Stimulated activated CD8-positive, alpha-beta memory T cell treated with anti-CD3 and anti-CD28 coated beads, Interleukin-4, amount 100 ng/mL, for 1 hour (primary cell): ENCODE data around the gene WDR7.

Experiments used
- DNase-seq, 2 donors: peaks; one replicate each; pipeline ENCODE4 v3.0.0-alpha.2; 2020; ENCODE audit warnings: low read depth in 2 of 2, low spot score in 1 of 2

The WDR7 gene

GRCh38 chr18:57073501-57074187 lies 422.5 kb downstream of the WDR7 start:
- no peak for DNase-seq

- no peak for DNase-seq
These were observed 424.7 kb downstream of the WDR7 start for GRCh38 chr18:57075716-57076400.

DNA sequence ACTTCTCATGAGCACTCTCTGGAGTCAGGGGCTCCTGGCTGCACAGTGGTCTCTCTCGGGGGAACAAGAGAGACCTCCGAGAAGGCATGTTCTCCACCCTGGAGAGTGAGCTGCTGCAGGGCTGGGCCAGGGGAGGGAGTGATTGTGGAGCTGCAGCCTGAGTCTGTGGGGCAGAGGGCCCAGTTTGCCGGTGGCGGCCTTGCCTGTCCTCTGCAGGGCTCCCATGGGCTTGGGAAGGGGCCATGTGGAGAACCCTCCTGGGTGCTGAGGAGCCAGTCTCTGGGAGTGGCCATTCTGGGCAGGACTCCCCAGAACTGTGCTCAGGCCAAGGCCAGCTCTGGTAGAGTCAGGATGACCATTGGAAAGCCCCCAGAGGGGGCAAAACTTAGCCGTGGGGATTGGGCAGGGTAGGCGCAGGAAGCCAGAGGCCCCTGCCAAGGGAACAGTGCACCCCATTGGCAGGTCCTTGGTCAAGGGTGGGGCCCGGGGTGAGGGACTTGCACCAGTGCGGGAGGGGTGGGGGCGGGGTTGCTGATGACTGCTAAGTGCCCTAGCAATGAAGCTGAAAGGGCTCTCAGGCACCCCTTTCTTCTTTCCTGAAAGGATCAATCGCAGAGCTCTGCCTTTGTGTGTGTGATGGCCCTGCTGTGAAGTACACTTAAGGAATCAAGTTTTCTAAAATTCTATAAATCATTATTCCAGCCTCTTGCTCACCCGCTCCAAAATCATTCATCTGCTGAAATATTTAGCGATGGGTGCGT lies 426.0 kb downstream of the WDR7 start:
- no peak for DNase-seq

- DNase-seq: no peak
These were observed 426.8 kb downstream of the WDR7 start for GRCh38 chr18:57077786-57078552.

- DNase-seq: no peak
These were observed 427.5 kb downstream of the WDR7 start for GRCh38 chr18:57078614-57079013.

DNA sequence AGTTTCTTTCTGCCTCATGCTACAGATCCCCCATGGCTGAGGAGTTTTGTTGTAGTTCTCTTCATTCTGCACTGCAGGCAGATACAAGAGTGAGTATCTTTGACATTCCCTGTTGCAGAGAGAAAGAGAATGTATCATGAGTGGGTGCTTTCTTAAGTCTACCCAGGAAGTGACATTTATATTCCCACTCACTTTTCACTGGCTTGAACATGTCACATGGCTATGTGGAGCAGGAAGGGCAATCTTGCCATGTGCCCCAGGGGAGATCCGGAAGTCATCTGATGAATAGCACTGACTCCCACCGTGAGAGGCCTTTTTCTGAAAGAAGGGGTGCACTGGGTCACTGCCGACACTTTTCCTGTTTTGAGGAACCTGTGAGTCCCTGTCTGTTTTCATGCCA lies 429.3 kb downstream of the WDR7 start:
- DNase-seq: no peak

DNA sequence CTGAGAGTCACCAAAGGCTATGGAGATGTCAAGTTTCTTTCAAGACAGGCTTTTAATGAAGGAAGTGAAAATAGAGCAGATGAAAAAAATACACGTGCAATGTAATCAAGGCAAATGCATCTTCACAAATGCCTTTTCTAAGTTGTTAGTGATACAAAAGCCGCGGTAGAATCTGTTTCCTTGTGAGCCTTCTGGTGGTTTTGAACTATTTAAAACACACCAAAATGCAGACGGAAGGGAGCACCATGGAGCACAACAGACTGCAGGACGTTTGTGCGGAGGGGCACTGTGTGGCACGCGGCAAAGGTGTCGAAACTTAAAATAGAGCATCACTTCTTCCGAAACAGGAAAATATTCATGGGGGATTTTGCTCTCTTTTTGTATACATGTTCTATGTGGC lies 430.7 kb downstream of the WDR7 start:
- DNase-seq: no peak

DNA sequence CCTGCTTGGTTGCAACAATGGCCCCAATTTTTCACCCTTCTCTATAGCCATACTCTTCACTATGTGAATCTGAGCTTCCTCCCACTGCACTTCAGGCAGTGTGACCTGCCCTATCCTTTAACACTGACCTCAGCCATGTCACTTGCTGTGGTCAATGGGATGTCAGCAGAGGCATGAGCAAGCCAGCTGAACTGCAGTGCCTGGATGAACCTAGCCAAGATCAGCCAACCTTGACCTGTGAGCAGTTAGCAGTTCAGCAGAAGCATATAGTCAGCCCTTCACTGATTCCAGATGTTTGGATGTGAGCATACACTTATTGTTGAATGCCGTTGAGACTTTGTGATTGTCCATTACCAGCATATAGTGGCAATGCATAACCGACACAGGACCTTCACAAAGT lies 432.3 kb downstream of the WDR7 start:
- no peak for DNase-seq

DNA sequence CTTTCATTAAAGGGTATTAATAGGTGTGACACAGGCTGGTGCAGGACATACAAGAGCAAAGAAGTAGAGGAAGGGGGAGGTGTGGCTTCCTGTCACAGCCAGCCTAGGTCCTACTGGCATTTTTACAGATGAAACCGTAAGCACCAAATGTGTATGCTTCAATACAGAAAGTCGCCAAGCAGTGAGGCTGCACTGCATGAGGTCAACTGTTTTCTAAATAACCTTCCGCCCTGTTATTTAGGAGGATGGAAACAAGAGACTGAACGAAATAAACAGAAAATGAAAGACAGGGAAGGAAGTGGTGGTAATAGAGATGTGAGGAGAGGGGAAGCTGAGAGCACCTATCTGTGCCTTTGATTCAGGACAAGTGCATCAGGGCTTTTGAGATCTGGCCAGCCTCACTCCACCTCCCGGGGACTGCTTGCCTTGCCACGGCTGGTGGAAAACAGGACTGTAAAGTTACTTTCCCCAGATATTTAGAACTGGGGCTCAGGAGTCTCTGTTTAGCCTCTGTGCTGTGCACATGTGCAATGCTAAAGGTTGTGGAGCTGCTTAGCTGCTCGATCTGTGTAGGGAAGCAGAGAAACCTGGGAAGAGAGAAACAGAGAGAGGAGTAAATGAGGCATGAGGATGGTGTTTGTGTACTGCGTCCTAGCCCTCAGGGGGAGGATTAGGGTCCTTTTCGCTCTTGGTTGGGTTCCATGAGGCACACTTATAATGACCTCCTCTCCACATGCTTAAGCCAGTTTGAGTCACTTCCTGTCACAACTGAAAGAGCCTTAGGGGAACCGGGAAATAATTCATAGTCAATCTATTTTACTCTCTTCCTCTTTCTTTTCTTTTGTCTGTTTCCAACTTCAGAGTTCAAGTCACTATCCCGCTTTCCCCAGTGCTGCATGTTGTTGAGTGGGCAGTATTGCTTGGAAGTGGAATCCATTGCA lies 433.4 kb downstream of the WDR7 start:
- no peak for DNase-seq

- DNase-seq: no peak
These were observed 434.2 kb downstream of the WDR7 start for GRCh38 chr18:57085371-57085770.

DNA sequence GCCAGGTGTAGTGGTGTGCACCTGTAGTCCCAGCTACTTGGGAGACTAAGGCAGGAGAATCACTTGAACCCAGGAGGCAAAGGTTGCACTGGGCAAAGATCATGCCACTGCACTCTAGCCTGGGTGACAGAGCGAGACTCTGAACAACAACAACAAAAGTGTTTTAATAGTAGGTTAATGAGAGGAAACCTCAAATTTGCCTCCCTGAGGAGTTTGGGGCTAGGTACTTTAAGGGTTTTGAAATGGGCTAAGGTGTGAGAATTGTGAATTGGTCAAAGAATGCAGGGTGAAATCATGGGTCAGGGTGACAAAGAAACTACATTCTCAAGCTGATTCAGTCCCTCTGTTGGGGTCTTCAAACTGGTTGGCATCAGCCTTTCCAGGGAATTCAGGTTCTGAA lies 435.0 kb downstream of the WDR7 start:
- no peak for DNase-seq
